ENCODE results near the gene PROS1. TPM values are rescaled to one million over a fixed set of nuclear protein-coding genes. Genes with fewer than 3 reads are reported as not detected.
"Not testable (repeated sequence)": the region's sequence is repeated elsewhere in the genome, so short reads cannot be mapped to it uniquely, and the experiment has no call there.

Gene PROS1
- total RNA-seq, 1 donor: 57.1 TPM

DNA sequence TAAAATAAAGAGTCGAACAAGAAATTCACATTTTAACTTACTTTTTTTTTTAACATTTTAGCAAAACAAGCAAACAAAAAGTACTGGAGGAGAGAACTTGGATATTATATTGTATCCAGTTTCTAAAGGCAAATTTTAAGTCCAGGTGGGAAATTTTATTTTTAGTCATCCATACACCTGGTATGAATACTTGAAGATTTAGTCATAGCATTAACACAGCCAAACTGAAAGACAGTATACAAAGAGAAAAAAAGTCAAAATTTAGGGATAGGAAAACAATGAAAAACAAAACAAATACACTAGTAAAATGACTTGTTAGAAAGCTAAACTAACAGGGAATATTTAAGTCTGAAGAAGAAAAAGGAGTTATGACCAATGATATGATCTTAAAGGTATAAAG lies 69.1 kb downstream of the PROS1 start:
- TF ChIP-seq, protein P1, sequence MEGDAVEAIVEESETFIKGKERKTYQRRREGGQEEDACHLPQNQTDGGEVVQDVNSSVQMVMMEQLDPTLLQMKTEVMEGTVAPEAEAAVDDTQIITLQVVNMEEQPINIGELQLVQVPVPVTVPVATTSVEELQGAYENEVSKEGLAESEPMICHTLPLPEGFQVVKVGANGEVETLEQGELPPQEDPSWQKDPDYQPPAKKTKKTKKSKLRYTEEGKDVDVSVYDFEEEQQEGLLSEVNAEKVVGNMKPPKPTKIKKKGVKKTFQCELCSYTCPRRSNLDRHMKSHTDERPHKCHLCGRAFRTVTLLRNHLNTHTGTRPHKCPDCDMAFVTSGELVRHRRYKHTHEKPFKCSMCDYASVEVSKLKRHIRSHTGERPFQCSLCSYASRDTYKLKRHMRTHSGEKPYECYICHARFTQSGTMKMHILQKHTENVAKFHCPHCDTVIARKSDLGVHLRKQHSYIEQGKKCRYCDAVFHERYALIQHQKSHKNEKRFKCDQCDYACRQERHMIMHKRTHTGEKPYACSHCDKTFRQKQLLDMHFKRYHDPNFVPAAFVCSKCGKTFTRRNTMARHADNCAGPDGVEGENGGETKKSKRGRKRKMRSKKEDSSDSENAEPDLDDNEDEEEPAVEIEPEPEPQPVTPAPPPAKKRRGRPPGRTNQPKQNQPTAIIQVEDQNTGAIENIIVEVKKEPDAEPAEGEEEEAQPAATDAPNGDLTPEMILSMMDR (IDR thresholded peaks at IDR 0.05; ENCODE audit: insufficient read depth, low read length): no peak
- DNase-seq (ENCODE audit: low read depth): no peak
- H3K4me3 ChIP-seq (ENCODE audit: low read depth, low read length): no peak overlapping the region

DNA sequence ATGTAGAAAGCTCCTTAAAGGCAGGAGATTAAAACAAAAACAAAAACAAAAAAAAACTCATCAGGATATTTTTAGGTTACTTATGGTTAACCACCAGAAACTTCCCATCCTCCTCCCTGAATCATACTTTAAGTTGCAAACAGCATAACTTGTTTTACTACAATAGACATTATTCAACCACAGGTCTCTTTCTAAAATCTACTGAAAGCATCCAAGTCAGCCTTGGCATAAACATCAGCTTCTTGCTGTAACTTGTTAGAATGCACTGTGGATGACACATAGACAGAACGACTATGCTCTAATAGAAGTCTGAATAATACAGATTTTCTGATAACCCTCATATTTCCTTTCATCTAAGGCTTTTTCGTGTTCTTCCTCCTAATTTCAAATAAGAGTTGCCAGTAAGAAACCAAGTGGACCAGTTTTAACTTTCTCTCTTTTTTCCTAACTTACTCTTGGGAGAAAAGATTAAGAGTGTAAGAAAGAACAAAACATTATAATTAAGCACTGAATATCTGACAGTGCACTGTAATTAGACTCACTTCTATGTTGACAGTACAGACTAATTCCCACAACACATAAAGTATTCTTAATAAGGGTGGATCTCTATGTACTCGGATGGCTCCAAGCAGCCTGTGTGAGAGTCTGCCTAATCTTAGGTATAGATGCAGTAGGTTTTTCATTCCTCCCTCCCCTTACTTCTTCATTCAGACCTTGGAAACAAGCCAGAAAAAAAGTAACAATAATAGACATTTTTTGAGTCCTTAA lies 95.3 kb downstream of the PROS1 start:
- H3K4me3 ChIP-seq (ENCODE audit: low read depth, low read length): not testable (repeated sequence)
- DNase-seq (ENCODE audit: low read depth): peak; percentile 44

DNA sequence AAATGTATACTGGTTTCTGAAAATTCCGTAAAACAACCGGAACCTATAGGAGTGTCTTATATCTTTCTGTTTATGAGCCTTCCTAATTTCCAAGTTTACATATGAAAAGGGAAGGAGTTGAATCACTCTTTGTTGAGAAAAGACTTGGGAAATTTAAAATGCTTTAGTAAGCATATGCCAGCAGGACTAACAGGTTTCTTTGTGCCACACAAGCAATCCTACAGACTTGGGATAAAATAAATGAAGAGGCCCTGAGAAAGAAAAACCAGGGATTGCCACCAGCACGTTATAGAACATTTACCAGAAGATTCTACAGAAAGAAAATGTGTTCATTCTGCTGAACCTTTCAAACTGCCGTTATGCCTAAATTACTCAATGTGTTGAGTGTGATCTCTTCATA lies 96.3 kb downstream of the PROS1 start:
- DNase-seq (ENCODE audit: low read depth); H3K4me3 ChIP-seq (ENCODE audit: low read depth, low read length): not testable (repeated sequence)

DNA sequence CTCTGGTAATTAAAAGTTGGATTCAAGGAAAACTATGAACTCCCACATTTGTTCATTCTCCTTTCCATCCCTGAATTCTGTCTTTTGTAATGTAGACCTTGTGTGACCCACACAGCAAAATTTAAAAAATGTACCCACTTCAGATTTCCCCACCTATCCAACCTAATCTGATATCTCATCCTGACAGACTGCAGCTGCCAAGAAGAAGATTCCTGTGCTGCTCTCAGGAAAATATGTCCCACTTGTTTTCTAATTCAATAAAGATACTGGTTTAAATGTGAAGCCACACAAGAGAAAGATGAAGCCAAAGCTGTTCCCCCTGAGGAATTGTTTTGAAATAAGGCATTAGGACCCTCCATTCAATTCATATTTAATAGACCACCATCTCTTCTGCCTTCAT lies 100.3 kb downstream of the PROS1 start:
- DNase-seq (ENCODE audit: low read depth); H3K4me3 ChIP-seq (ENCODE audit: low read depth, low read length): not testable (repeated sequence)

DNA sequence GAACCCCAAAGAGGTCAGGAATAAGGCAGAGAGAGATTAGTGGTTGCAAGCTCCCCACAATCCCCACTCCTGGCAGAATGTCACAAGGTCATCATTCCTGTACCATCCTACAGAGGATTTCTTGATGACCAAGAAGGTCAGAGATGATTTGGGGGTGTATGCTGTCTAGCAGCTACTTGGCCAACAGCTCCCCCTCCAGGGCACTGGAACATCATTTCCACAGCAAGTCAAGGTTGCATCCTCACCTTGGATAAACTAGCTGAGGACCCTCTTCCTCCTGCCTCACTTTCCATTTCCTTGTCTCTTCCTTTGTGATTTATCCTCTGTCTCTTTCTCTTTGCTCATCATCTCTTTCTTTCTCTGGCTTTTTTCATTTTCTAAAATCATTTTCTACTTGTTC lies 106.3 kb downstream of the PROS1 start:
- no peak overlapping the region for H3K4me3 ChIP-seq (ENCODE audit: low read depth, low read length)
- no peak for DNase-seq (ENCODE audit: low read depth)
- TF ChIP-seq, protein P1 (IDR thresholded peaks at IDR 0.05; ENCODE audit: insufficient read depth, low read length): no peak

DNA sequence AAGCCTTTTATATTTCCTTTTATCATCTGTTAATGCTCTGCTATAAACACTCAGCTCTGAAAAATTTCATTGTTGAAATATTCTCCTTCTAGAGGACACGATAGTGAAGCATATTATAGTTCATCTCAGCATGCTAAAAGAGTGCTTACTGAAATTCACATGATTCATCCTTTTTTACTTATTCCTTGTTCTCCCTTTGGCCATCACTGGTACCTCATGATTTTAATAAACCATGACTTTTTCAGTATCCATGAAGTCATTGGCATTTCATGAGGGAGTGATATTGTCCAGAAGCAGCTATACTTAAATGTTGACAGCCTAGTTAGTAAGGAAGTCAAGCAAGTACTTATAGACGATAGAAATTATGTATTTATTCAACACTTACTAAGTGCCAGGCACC lies 112.7 kb downstream of the PROS1 start:
- no peak overlapping the region for H3K4me3 ChIP-seq (ENCODE audit: low read depth, low read length)
- no peak for DNase-seq (ENCODE audit: low read depth)
- TF ChIP-seq, protein P1 (IDR thresholded peaks at IDR 0.05; ENCODE audit: insufficient read depth, low read length): no peak

DNA sequence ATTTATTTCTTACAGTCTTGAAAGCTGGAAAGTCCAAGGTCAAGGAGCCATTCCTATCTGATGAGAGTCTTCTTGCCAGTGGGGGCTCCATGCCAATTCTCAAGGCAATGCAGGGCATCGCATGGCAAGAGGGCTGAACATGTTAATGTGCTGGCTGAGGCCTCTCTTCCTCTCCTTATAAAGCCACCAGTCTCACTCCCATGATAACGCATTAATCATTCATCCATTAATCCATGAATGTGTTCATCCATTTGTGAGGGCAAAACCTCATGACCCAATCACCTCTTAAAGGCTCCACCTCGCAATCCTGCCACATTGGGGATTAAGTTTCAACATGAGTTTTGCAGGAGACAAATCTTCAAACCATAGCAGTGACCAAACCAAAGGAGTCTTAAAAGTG lies 118.3 kb downstream of the PROS1 start:
- TF ChIP-seq, protein P1 (IDR thresholded peaks at IDR 0.05; ENCODE audit: insufficient read depth, low read length): no peak
- no peak for DNase-seq (ENCODE audit: low read depth)
- H3K4me3 ChIP-seq (ENCODE audit: low read depth, low read length): no peak overlapping the region

DNA sequence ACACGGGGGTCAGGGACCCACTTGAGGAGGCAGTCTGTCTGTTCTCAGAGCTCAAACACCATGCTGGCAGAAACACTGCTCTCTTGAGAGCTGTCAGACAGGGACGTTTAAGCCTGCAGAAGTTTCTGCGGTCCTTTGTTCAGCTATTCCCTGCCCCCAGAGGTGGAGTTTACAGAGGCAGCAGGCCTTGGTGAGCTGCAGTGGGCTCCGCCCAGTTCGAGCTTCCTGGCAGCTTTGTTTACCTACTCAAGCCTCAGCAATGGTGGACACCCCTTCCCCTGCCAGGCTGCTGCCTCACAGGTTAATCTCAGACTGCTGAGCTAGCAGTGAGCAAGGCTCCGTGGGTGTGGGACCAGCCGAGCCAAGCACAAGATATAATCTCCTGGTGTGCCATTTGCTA lies 121.5 kb downstream of the PROS1 start:
- DNase-seq (ENCODE audit: low read depth); H3K4me3 ChIP-seq (ENCODE audit: low read depth, low read length): not testable (repeated sequence)

DNA sequence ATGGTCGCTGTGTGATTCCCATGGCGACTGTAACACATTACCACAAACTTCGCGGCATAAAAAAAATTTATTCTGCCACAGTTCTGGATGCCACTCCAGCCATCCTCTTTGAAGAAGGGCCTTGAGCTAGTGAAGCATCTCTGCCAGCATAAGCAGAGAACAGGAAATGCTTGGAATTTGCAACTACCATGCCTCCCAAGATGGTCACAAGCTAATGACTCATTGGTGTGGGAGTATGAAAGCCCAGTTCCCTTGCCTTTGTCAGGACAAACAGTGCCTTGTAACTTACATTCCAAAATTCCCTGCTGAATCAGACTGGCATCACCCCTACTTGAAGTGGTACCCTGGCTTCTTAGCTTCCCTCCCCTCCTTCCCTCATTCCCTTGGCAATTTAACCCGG lies 129.7 kb downstream of the PROS1 start:
- TF ChIP-seq, protein P1 (IDR thresholded peaks at IDR 0.05; ENCODE audit: insufficient read depth, low read length): no peak
- H3K4me3 ChIP-seq (ENCODE audit: low read depth, low read length): no peak overlapping the region
- peak; percentile 86 for DNase-seq (ENCODE audit: low read depth)

DNA sequence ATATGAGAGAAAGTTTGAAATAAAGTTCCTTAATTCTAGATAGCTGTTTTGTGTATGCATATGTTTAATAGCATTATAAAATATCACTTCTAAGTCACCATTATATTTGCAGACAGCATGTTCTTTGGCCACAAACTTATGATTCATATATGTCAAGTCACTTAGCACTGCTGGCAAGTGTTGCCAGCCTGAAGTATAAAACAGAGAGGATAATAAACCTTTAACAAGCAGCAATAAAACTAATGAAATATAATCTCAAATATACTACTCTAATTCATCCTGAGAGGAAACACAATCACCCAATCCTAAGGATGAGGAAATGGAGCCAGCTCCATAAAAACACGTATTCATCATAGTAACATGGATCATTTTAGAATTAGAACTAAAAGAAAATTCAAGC lies 134.5 kb downstream of the PROS1 start:
- not testable (repeated sequence) for DNase-seq (ENCODE audit: low read depth); H3K4me3 ChIP-seq (ENCODE audit: low read depth, low read length)
